GM12892 (cell line): ENCODE measurements around the gene RBM5.

Experiments used
- DNase-seq: peaks from one replicate; pipeline ENCODE4 v3.0.0; 2011; ENCODE audit not compliant: insufficient read length
- FAIRE-seq: peaks from 2 replicates; lab custom pipeline; 2011; peaks lifted over from hg19 to GRCh38; lab: Jason Lieb, UNC
- POLR2A ChIP-seq: IDR thresholded peaks from 2 replicates; pipeline ENCODE4 v1.6.1; 2011; ENCODE audit warnings: low read depth, low read length, control low read depth
- POLR2AphosphoS5 ChIP-seq: IDR thresholded peaks from 2 replicates; pipeline ENCODE4 v1.6.1; 2011; ENCODE audit warnings: low read depth, low read length, control low read depth
- TAF1 ChIP-seq: IDR thresholded peaks from 2 replicates; pipeline ENCODE4 v1.6.1; 2011; ENCODE audit warnings: low read depth, mild to moderate bottlenecking, control low read depth, low read length, borderline replicate concordance

Gene RBM5

GRCh38 chr3:50122661-50123391 lies 34.1 kb downstream of the RBM5 start:
- no peak for FAIRE-seq
- DNase-seq = no peak
- peak; percentile 21; the same call in 1 of the 2 replicates for TF ChIP-seq POLR2A
- no peak for TF ChIP-seq TAF1
- no peak for TF ChIP-seq POLR2AphosphoS5

GRCh38 chr3:50123394-50124051 lies 34.8 kb downstream of the RBM5 start:
- no peak for FAIRE-seq
- no peak for DNase-seq
- TF ChIP-seq TAF1 (no peak), POLR2A (no peak), POLR2AphosphoS5 (peak; percentile 65)

- no peak for DNase-seq
- FAIRE-seq = no peak
These were observed 35.5 kb downstream of the RBM5 start for GRCh38 chr3:50124052-50124799.

GRCh38 chr3:50124800-50125178 lies 36.1 kb downstream of the RBM5 start:
- FAIRE-seq (no peak), DNase-seq (no peak)
- TF ChIP-seq POLR2AphosphoS5 (no peak), TAF1 (no peak), POLR2A (no peak)

More at GRCh38 chr3:50124052-50124799, 35.5 kb downstream of the RBM5 start:
- TF ChIP-seq TAF1 (no peak), POLR2AphosphoS5 (no peak), POLR2A (no peak)

- DNase-seq = no peak
- TF ChIP-seq TAF1 (no peak), POLR2AphosphoS5 (no peak), POLR2A (no peak)
- no peak for FAIRE-seq
These were observed 37.0 kb downstream of the RBM5 start for GRCh38 chr3:50125541-50126286.

GRCh38 chr3:50126287-50127211 lies 37.8 kb downstream of the RBM5 start:
- TF ChIP-seq POLR2AphosphoS5 (no peak), POLR2A (no peak), TAF1 (no peak)
- FAIRE-seq = no peak
- DNase-seq = no peak

GRCh38 chr3:50127251-50127691 lies 38.6 kb downstream of the RBM5 start:
- FAIRE-seq (no peak), DNase-seq (no peak)
- TF ChIP-seq POLR2A (no peak), POLR2AphosphoS5 (no peak), TAF1 (no peak)

- TF ChIP-seq TAF1 = no peak
- no peak for TF ChIP-seq POLR2A
- TF ChIP-seq POLR2AphosphoS5 = no peak
- DNase-seq = no peak
- no peak for FAIRE-seq
These were observed 39.3 kb downstream of the RBM5 start for GRCh38 chr3:50128001-50128400.

- DNase-seq (no peak), FAIRE-seq (no peak)
- TF ChIP-seq POLR2A = no peak
- no peak for TF ChIP-seq TAF1
- TF ChIP-seq POLR2AphosphoS5 = no peak
These were observed 41.7 kb downstream of the RBM5 start for GRCh38 chr3:50130436-50130835.

- DNase-seq (no peak), FAIRE-seq (no peak)
- TF ChIP-seq TAF1 (no peak), POLR2AphosphoS5 (no peak), POLR2A (no peak)
These were observed 43.9 kb downstream of the RBM5 start for GRCh38 chr3:50132421-50133282.
